K562 (cell line): ENCODE results near the gene CLEC17A. TPM values are rescaled to one million over a fixed set of nuclear protein-coding genes. Genes with fewer than 3 reads are reported as not detected.

Experiments used
- CBFA2T3 ChIP-seq: fragments of 450-650 bp; IDR thresholded peaks from 2 replicates; pipeline ENCODE4 v1.6.1; 2017
- CHCHD3 ChIP-seq: fragments of 250-450 bp; sonication (Bioruptor Pico); IDR thresholded peaks from 2 replicates; pipeline ENCODE4 v2.1.2; 2022; ENCODE audit warnings: mild to moderate bottlenecking
- EWSR1 ChIP-seq: fragments of 450-650 bp; IDR thresholded peaks from 2 replicates; pipeline ENCODE4 v1.6.1; 2018; ENCODE audit warnings: borderline replicate concordance, mild to moderate bottlenecking, low read depth, moderate library complexity; ENCODE audit not compliant: partially characterized antibody
- HMGXB4 ChIP-seq: sonication (generic); formaldehyde crosslinking; IDR thresholded peaks from 2 replicates; pipeline ENCODE4 v1.8.1; 2023; ENCODE audit warnings: mild to moderate bottlenecking, missing genetic modification reagents
- HNRNPL ChIP-seq: fragments of 200-400 bp; formaldehyde crosslinking; IDR thresholded peaks from 2 replicates; pipeline ENCODE4 v1.6.1; 2017; ENCODE audit warnings: low read depth, mild to moderate bottlenecking, low read length
- KLF16 ChIP-seq: IDR thresholded peaks from 2 replicates; pipeline ENCODE4 v1.6.1; 2016; ENCODE audit warnings: antibody characterized with exemption
- LEF1 ChIP-seq: fragments of 450-650 bp; IDR thresholded peaks from 2 replicates; pipeline ENCODE4 v1.6.1; 2016; ENCODE audit warnings: mild to moderate bottlenecking
- MAZ ChIP-seq, 2 experiments: fragments of 450-650 bp in 1 of 2; sonication (generic) in 1 of 2; formaldehyde crosslinking; IDR thresholded peaks in 1 of 2; conservative IDR thresholded peaks in 1 of 2; 2 replicates each; pipeline versions ENCODE4 v1.4.0 to v1.5.0; 2020; ENCODE audit warnings: mild to moderate bottlenecking in 1 of 2, missing genetic modification reagents in 1 of 2
- NR3C1 ChIP-seq: sonication (generic); formaldehyde crosslinking; IDR thresholded peaks from 2 replicates; pipeline ENCODE4 v1.8.1; 2022; ENCODE audit warnings: missing genetic modification reagents
- TCFL5 ChIP-seq: fragments of 250-450 bp; sonication (Bioruptor Pico); conservative IDR thresholded peaks from 2 replicates; pipeline ENCODE4 v1.6.1; 2021; ENCODE audit warnings: mild to moderate bottlenecking, moderate library complexity, matching md5 sums
- ZC3H4 ChIP-seq: sonication (generic); formaldehyde crosslinking; IDR thresholded peaks from 2 replicates; pipeline ENCODE4 v1.9.0; 2021; ENCODE audit warnings: missing genetic modification reagents, borderline replicate concordance
- ZNF217 ChIP-seq: sonication (generic); formaldehyde crosslinking; IDR thresholded peaks from 2 replicates; pipeline ENCODE4 v1.8.0; 2022; ENCODE audit warnings: mild to moderate bottlenecking, missing genetic modification reagents
- ZNF23 ChIP-seq: fragments of 250-450 bp; sonication (Bioruptor Pico); IDR thresholded peaks from 2 replicates; pipeline ENCODE4 v1.4.0; 2020; ENCODE audit warnings: mild to moderate bottlenecking
- ZNF239 ChIP-seq: fragments of 250-450 bp; sonication (Bioruptor Pico); IDR thresholded peaks from 2 replicates; pipeline ENCODE4 v1.4.0; 2020; ENCODE audit warnings: mild to moderate bottlenecking
- ZNF512 ChIP-seq: IDR thresholded peaks from 2 replicates; pipeline ENCODE4 v1.6.1; 2016; ENCODE audit warnings: missing genetic modification characterization, missing compliant biosample characterization
- ZNF696 ChIP-seq: fragments of 250-450 bp; sonication (Bioruptor Pico); conservative IDR thresholded peaks from 2 replicates; pipeline ENCODE4 v1.4.0; 2020; ENCODE audit warnings: mild to moderate bottlenecking, moderate library complexity
- ZZZ3 ChIP-seq: fragments of 450-650 bp; IDR thresholded peaks from 2 replicates; pipeline ENCODE4 v1.6.1; 2016; ENCODE audit warnings: antibody characterized with exemption, mild to moderate bottlenecking, moderate library complexity
- polyA plus RNA-seq, 8 experiments: library from polyadenylated mRNA; depleted of rRNA in 4 of 8; stranded (reverse) in 5 of 8; unstranded in 3 of 8; fragments of >200 nt; fragmentation: Nextera tagmentation in 2 of 8; fragmentation: Illumina TruSeq in 1 of 8; extraction: Ambion mirVana in 2 of 8; extraction: Trizol in 1 of 8; gene quantifications; 2 replicates each; pipeline versions ENCODE4 v1.2.1 to v1.2.3, GENCODE V29; 2011 to 2014; ENCODE audit warnings: inconsistent platforms in 1 of 8, missing spikeins in 1 of 8
- total RNA-seq, 7 experiments: library from RNA; depleted of rRNA in 6 of 7; stranded (reverse); fragments of >200 nt in 6 of 7; fragmentation: Illumina TruSeq in 2 of 7; extraction: Trizol in 2 of 7; gene quantifications; 2 replicates each; pipeline versions ENCODE4 v1.2.1 to v1.2.3, GENCODE V29; 2011 to 2021; ENCODE audit warnings: low replicate concordance in 1 of 7
- TF ChIP-seq, protein P1 (sequence below): fragments of 450-650 bp; IDR thresholded peaks from 2 replicates; pipeline ENCODE4 v1.7.1; 2018; ENCODE audit warnings: mild to moderate bottlenecking, low read depth; ENCODE audit not compliant: partially characterized antibody
- TF ChIP-seq, protein P2 (sequence below): sonication (generic); formaldehyde crosslinking; IDR thresholded peaks from 2 replicates; pipeline ENCODE4 v1.8.0; 2022; ENCODE audit warnings: mild to moderate bottlenecking, missing genetic modification reagents
- TF ChIP-seq, protein P3 (sequence below): sonication (generic); formaldehyde crosslinking; IDR thresholded peaks from 2 replicates; pipeline ENCODE4 v1.8.0; 2022; ENCODE audit warnings: missing genetic modification reagents, mild to moderate bottlenecking, moderate library complexity, borderline replicate concordance

Gene CLEC17A
- total and polyA plus RNA-seq, 9 of the 15 experiments (the other 6 are each of a cell fraction or from before 2014, with no cell fraction given) = 0.03 TPM; not detected in 8

DNA sequence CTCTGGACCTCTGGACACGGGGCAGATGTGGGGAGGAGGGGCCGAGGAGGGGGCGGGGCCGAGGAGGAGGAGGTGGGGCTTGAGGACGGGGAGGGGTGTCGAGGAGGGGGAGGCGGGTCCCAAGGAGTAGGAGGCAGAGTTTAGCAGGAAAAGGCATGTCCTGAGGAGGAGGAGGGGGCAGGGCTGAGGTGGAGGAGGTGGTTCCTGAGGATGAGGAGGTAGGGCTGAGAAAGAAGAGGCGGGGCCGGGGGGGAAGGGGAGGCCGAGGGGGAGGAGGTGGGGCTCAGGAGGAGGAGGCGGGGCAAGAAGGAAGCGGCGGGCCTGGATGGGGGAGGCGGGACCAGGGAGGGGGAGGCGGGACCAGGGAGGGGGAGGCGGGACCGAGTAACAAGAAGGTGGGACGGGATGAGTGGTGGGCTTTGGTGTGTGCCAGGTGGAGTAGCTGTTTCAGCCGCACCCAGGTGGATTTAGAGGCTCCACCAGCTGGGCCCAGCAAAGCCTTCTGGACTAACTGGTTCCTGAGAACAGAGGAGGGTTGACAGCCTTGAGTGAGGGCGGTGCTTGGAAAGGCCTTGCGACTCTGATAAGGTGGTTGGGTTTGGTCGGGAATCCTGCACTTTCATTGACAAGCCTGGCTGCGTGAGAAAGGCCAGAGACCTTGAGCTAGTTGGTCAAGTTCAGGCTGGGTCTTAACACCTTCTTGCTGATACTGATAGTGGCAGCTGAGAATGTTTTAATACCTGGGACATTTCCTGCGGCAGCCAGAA lies 45.8 kb upstream of the CLEC17A start (continued):
- TF ChIP-seq, protein P1, sequence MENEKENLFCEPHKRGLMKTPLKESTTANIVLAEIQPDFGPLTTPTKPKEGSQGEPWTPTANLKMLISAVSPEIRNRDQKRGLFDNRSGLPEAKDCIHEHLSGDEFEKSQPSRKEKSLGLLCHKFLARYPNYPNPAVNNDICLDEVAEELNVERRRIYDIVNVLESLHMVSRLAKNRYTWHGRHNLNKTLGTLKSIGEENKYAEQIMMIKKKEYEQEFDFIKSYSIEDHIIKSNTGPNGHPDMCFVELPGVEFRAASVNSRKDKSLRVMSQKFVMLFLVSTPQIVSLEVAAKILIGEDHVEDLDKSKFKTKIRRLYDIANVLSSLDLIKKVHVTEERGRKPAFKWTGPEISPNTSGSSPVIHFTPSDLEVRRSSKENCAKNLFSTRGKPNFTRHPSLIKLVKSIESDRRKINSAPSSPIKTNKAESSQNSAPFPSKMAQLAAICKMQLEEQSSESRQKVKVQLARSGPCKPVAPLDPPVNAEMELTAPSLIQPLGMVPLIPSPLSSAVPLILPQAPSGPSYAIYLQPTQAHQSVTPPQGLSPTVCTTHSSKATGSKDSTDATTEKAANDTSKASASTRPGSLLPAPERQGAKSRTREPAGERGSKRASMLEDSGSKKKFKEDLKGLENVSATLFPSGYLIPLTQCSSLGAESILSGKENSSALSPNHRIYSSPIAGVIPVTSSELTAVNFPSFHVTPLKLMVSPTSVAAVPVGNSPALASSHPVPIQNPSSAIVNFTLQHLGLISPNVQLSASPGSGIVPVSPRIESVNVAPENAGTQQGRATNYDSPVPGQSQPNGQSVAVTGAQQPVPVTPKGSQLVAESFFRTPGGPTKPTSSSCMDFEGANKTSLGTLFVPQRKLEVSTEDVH = no peak
- TF ChIP-seq MAZ (CRISPR knock-in tag; conservative IDR thresholded peaks at IDR 0.05 in 1 of 2, IDR thresholded peaks at IDR 0.05 in 1 of 2) (peak in 1 of 2 experiments; percentile 56; a peak in 2 of 4 replicates), ZZZ3 (no peak), ZNF696 (CRISPR knock-in tag) (no peak), EWSR1 (no peak), ZNF512 (no peak), HMGXB4 (0 out of 2 replicates have a peak, but pooled peaks have one; percentile 31), ZNF239 (CRISPR knock-in tag) (no peak), KLF16 (0 out of 2 replicates have a peak, but pooled peaks have one; percentile 29), LEF1 (no peak; the same call in 1 of the 2 replicates), TCFL5 (CRISPR knock-in tag) (no peak), ZC3H4 (CRISPR knock-in tag) (no peak), CBFA2T3 (peak; percentile 93), ZNF217 (CRISPR knock-in tag) (no peak), CHCHD3 (CRISPR knock-in tag) (no peak), NR3C1 (no peak), HNRNPL (no peak), ZNF23 (CRISPR knock-in tag) (no peak)
- TF ChIP-seq, protein P2, sequence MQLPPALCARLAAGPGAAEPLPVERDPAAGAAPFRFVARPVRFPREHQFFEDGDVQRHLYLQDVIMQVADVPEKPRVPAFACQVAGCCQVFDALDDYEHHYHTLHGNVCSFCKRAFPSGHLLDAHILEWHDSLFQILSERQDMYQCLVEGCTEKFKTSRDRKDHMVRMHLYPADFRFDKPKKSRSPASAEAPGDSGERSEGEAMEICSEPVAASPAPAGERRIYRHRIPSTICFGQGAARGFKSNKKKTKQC (CRISPR knock-in tag) = no peak
- TF ChIP-seq, protein P3, sequence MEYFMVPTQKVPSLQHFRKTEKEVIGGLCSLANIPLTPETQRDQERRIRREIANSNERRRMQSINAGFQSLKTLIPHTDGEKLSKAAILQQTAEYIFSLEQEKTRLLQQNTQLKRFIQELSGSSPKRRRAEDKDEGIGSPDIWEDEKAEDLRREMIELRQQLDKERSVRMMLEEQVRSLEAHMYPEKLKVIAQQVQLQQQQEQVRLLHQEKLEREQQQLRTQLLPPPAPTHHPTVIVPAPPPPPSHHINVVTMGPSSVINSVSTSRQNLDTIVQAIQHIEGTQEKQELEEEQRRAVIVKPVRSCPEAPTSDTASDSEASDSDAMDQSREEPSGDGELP (CRISPR knock-in tag) = peak; percentile 82
